ENCODE data around the gene KCNT1.

The KCNT1 gene

GRCh38 chr9:135661816-135662560 lies 40.0 kb upstream of the KCNT1 start:
- TF ChIP-seq, protein P1, sequence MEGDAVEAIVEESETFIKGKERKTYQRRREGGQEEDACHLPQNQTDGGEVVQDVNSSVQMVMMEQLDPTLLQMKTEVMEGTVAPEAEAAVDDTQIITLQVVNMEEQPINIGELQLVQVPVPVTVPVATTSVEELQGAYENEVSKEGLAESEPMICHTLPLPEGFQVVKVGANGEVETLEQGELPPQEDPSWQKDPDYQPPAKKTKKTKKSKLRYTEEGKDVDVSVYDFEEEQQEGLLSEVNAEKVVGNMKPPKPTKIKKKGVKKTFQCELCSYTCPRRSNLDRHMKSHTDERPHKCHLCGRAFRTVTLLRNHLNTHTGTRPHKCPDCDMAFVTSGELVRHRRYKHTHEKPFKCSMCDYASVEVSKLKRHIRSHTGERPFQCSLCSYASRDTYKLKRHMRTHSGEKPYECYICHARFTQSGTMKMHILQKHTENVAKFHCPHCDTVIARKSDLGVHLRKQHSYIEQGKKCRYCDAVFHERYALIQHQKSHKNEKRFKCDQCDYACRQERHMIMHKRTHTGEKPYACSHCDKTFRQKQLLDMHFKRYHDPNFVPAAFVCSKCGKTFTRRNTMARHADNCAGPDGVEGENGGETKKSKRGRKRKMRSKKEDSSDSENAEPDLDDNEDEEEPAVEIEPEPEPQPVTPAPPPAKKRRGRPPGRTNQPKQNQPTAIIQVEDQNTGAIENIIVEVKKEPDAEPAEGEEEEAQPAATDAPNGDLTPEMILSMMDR (IDR thresholded peaks at IDR 0.05; ENCODE audit: poor library complexity, severe bottlenecking), result no peak
- Histone ChIP-seq H3K9me3 (ENCODE audit: severe bottlenecking) (no peaks in the 10 kb centered on the region), H3K4me3 (ENCODE audit: severe bottlenecking) (no peak overlapping the region), H3K4me1 (ENCODE audit: insufficient read depth, poor library complexity, severe bottlenecking) (no peaks in the 10 kb centered on the region), H3K27ac (ENCODE audit: poor library complexity, severe bottlenecking) (no peak overlapping the region), H3K36me3 (ENCODE audit: low read depth) (no peaks in the 10 kb centered on the region), H3K27me3 (ENCODE audit: insufficient read depth, poor library complexity, severe bottlenecking) (peaks cover 8% of the 10 kb centered on the region)
- DNase-seq (ENCODE audit: low spot score) (no peak), ATAC-seq (ENCODE audit: low read depth) (no peak)

GRCh38 chr9:135662758-135663450 lies 39.1 kb upstream of the KCNT1 start, which contains the start of gene LCN9:
Gene LCN9 (plus strand): TSS chr9:135663309. CDS start chr9:135663322, 13 bp downstream.
- H3K27ac ChIP-seq (ENCODE audit: poor library complexity, severe bottlenecking), result no peak within 1 kb of the TSS
- TF ChIP-seq, protein P1 (IDR thresholded peaks at IDR 0.05; ENCODE audit: poor library complexity, severe bottlenecking), result no peak
- H3K36me3 ChIP-seq (ENCODE audit: low read depth), result no peaks in the 10 kb centered on the region
- H3K27me3 ChIP-seq (ENCODE audit: insufficient read depth, poor library complexity, severe bottlenecking), result peaks cover 5% of the 10 kb centered on the region
- no peak for ATAC-seq (ENCODE audit: low read depth)
- no peak within 1 kb of the TSS for H3K4me3 ChIP-seq (ENCODE audit: severe bottlenecking)
- H3K4me1 ChIP-seq (ENCODE audit: insufficient read depth, poor library complexity, severe bottlenecking), result no peaks in the 10 kb centered on the region
- H3K9me3 ChIP-seq (ENCODE audit: severe bottlenecking), result no peaks in the 10 kb centered on the region
- no peak for DNase-seq (ENCODE audit: low spot score)

- no peaks in the 10 kb centered on the region for H3K36me3 ChIP-seq (ENCODE audit: low read depth)
- H3K27me3 ChIP-seq (ENCODE audit: insufficient read depth, poor library complexity, severe bottlenecking), result peaks cover 5% of the 10 kb centered on the region
- no peak overlapping the region for H3K4me3 ChIP-seq (ENCODE audit: severe bottlenecking)
- H3K4me1 ChIP-seq (ENCODE audit: insufficient read depth, poor library complexity, severe bottlenecking), result no peaks in the 10 kb centered on the region
- H3K9me3 ChIP-seq (ENCODE audit: severe bottlenecking), result no peaks in the 10 kb centered on the region
- DNase-seq (ENCODE audit: low spot score), result no peak
- H3K27ac ChIP-seq (ENCODE audit: poor library complexity, severe bottlenecking), result no peak overlapping the region
- TF ChIP-seq, protein P1 (IDR thresholded peaks at IDR 0.05; ENCODE audit: poor library complexity, severe bottlenecking), result no peak
- ATAC-seq (ENCODE audit: low read depth), result no peak
Observed at GRCh38 chr9:135663451-135663770, 38.6 kb upstream of the KCNT1 start.

DNA sequence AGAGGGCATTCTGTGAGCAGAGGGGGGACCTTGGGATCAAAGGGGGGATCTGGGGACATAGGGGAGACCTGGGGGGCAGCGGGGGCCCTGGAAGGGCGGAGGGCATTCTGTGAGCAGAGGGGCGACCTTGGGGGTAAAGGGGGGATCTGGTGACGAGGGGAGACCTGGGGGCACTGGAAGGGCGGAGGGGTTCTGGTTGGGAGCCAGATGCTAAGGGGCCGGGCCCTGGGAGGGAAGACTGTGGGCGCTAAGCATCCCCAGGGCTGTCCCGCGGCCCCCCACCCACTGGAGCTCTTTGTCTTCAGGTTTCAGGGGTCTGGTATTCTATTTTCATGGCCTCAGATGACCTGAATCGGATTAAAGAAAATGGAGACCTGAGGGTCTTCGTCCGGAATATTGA lies 38.1 kb upstream of the KCNT1 start:
- H3K4me1 ChIP-seq (ENCODE audit: insufficient read depth, poor library complexity, severe bottlenecking), result no peaks in the 10 kb centered on the region
- ATAC-seq (ENCODE audit: low read depth), result no peak
- TF ChIP-seq, protein P1 (IDR thresholded peaks at IDR 0.05; ENCODE audit: poor library complexity, severe bottlenecking), result no peak
- no peaks in the 10 kb centered on the region for H3K9me3 ChIP-seq (ENCODE audit: severe bottlenecking)
- H3K27me3 ChIP-seq (ENCODE audit: insufficient read depth, poor library complexity, severe bottlenecking), result peaks cover 5% of the 10 kb centered on the region
- H3K36me3 ChIP-seq (ENCODE audit: low read depth), result no peaks in the 10 kb centered on the region
- DNase-seq (ENCODE audit: low spot score), result no peak
- no peak overlapping the region for H3K4me3 ChIP-seq (ENCODE audit: severe bottlenecking)
- no peak overlapping the region for H3K27ac ChIP-seq (ENCODE audit: poor library complexity, severe bottlenecking)

GRCh38 chr9:135664266-135664665 lies 37.7 kb upstream of the KCNT1 start:
- H3K27ac ChIP-seq (ENCODE audit: poor library complexity, severe bottlenecking), result no peak overlapping the region
- no peak overlapping the region for H3K4me3 ChIP-seq (ENCODE audit: severe bottlenecking)
- TF ChIP-seq, protein P1 (IDR thresholded peaks at IDR 0.05; ENCODE audit: poor library complexity, severe bottlenecking), result no peak
- no peaks in the 10 kb centered on the region for H3K4me1 ChIP-seq (ENCODE audit: insufficient read depth, poor library complexity, severe bottlenecking)
- peaks cover 5% of the 10 kb centered on the region for H3K27me3 ChIP-seq (ENCODE audit: insufficient read depth, poor library complexity, severe bottlenecking)
- ATAC-seq (ENCODE audit: low read depth), result no peak
- H3K36me3 ChIP-seq (ENCODE audit: low read depth), result no peaks in the 10 kb centered on the region
- DNase-seq (ENCODE audit: low spot score), result no peak
- no peaks in the 10 kb centered on the region for H3K9me3 ChIP-seq (ENCODE audit: severe bottlenecking)
